Smooth muscle cell (in vitro differentiated cells): ENCODE measurements around the gene KIF12. TPM values are rescaled to one million over a fixed set of nuclear protein-coding genes. Genes with fewer than 3 reads are reported as not detected.

Experiments used
- DNase-seq: peaks from one replicate; lab custom pipeline; 2025; ENCODE audit not compliant: unreplicated experiment; lab: John Stamatoyannopoulos, UW
- H2AFZ ChIP-seq: fragments of 200-600 bp; sonication (generic); 2 replicates; pipeline ENCODE4 v1.6.0; 2016; ENCODE audit warnings: antibody characterized with exemption, low read depth, mild to moderate bottlenecking
- H3F3A ChIP-seq: fragments of 200-600 bp; sonication (generic); 2 replicates; pipeline ENCODE4 v1.6.0; 2017; ENCODE audit warnings: antibody characterized with exemption, low read depth
- H3K27ac ChIP-seq: fragments of 200-600 bp; sonication (generic); 2 replicates; pipeline ENCODE4 v1.5.1; 2016; ENCODE audit warnings: low read depth, mild to moderate bottlenecking
- H3K27me3 ChIP-seq: fragments of 200-600 bp; sonication (generic); 2 replicates; pipeline ENCODE4 v1.6.1; 2016; ENCODE audit warnings: low read depth, mild to moderate bottlenecking
- H3K36me3 ChIP-seq: fragments of 200-600 bp; sonication (generic); 2 replicates; pipeline ENCODE4 v1.5.1; 2016; ENCODE audit warnings: low read depth
- H3K4me1 ChIP-seq: fragments of 200-600 bp; sonication (generic); 2 replicates; pipeline ENCODE4 v1.5.1; 2016; ENCODE audit warnings: low read depth
- H3K4me2 ChIP-seq: fragments of 200-600 bp; sonication (generic); 2 replicates; pipeline ENCODE4 v1.6.0; 2016; ENCODE audit warnings: mild to moderate bottlenecking
- H3K4me3 ChIP-seq: fragments of 200-600 bp; sonication (generic); 2 replicates; pipeline ENCODE4 v1.5.1; 2016; ENCODE audit warnings: mild to moderate bottlenecking
- H3K79me2 ChIP-seq: fragments of 200-600 bp; sonication (generic); 2 replicates; pipeline ENCODE4 v1.6.0; 2016; ENCODE audit warnings: low read depth, mild to moderate bottlenecking
- H3K9ac ChIP-seq: fragments of 200-600 bp; sonication (generic); 2 replicates; pipeline ENCODE4 v1.6.0; 2016; ENCODE audit warnings: low read depth
- H3K9me3 ChIP-seq: fragments of 200-600 bp; sonication (generic); replicated peaks from 2 replicates; pipeline ENCODE4 v1.5.1; 2016; ENCODE audit warnings: low read depth
- H4K20me1 ChIP-seq: fragments of 200-600 bp; sonication (generic); 2 replicates; pipeline ENCODE4 v1.6.0; 2016; ENCODE audit warnings: low read depth
- CTCF ChIP-seq: fragments of 200-600 bp; sonication (generic); IDR thresholded peaks from 2 replicates; pipeline ENCODE4 v1.5.1; 2017; ENCODE audit warnings: borderline replicate concordance, mild to moderate bottlenecking, antibody characterized with exemption; ENCODE audit not compliant: insufficient read depth, poor library complexity, severe bottlenecking
- WGBS: methylation state at CpG from one replicate; pipeline ENCODE4 v1.1.7; 2016; ENCODE audit warnings: low lambda C conversion rate; 5-methylcytosine and 5-hydroxymethylcytosine counted together
- polyA plus RNA-seq: library from polyadenylated mRNA; unstranded; fragments of >200 nt; fragmentation: Nextera tagmentation; extraction: Ambion mirVana; gene quantifications from 2 replicates; pipeline ENCODE4 v1.2.1, GENCODE V29; 2016
- total RNA-seq: library from RNA; depleted of rRNA; stranded (reverse); fragments of >200 nt; gene quantifications from 2 replicates; pipeline ENCODE4 v1.2.3, GENCODE V29; 2014

KIF12 gene
- total and polyA plus RNA-seq, 2 experiments from 2014 or later: not detected

GRCh38 chr9:114114364-114114763 lies 15.3 kb upstream of the KIF12 start:
- Histone ChIP-seq H3K9me3 (no peaks in the 10 kb centered on the region), H2AFZ (no peak overlapping the region), H3F3A (no peaks in the 10 kb centered on the region), H3K4me3 (no peak overlapping the region), H3K27ac (no peak overlapping the region), H4K20me1 (no peaks in the 10 kb centered on the region), H3K4me2 (no peak overlapping the region), H3K4me1 (no peaks in the 10 kb centered on the region), H3K79me2 (no peaks in the 10 kb centered on the region), H3K27me3 (no peaks in the 10 kb centered on the region), H3K36me3 (no peaks in the 10 kb centered on the region), H3K9ac (no peak overlapping the region)
- no peak for DNase-seq
- WGBS: 32% methylated on average over 2 of the region's 2 CpGs
- no peak for TF ChIP-seq CTCF

GRCh38 chr9:114112778-114113584 lies 13.9 kb upstream of the KIF12 start:
- H3K4me3 ChIP-seq: no peak overlapping the region
- H3K79me2 ChIP-seq: no peaks in the 10 kb centered on the region
- DNase-seq: no peak
- no peak overlapping the region for H3K9ac ChIP-seq
- H3K4me1 ChIP-seq: no peaks in the 10 kb centered on the region
- no peaks in the 10 kb centered on the region for H3K36me3 ChIP-seq
- no peak overlapping the region for H3K4me2 ChIP-seq
- WGBS: 53% methylated on average over 10 of the region's 10 CpGs
- no peak overlapping the region for H3K27ac ChIP-seq
- H3K27me3 ChIP-seq: no peaks in the 10 kb centered on the region
- H4K20me1 ChIP-seq: no peaks in the 10 kb centered on the region
- H2AFZ ChIP-seq: no peak overlapping the region
- no peaks in the 10 kb centered on the region for H3F3A ChIP-seq
- no peak for TF ChIP-seq CTCF
- H3K9me3 ChIP-seq: no peaks in the 10 kb centered on the region

- Histone ChIP-seq H3K9me3 (no peaks in the 10 kb centered on the region), H3K79me2 (no peaks in the 10 kb centered on the region), H3K36me3 (no peaks in the 10 kb centered on the region), H3K4me2 (no peak overlapping the region), H2AFZ (no peak overlapping the region), H3K4me1 (no peaks in the 10 kb centered on the region), H4K20me1 (no peaks in the 10 kb centered on the region), H3F3A (no peaks in the 10 kb centered on the region), H3K9ac (no peak overlapping the region), H3K27me3 (no peaks in the 10 kb centered on the region), H3K27ac (no peak overlapping the region), H3K4me3 (no peak overlapping the region)
- WGBS: 47% methylated on average over 1 of the region's 1 CpG
- DNase-seq: no peak
- no peak for TF ChIP-seq CTCF
Measured at GRCh38 chr9:114112325-114112724, 13.2 kb upstream of the KIF12 start.

- Histone ChIP-seq H3K9me3 (no peaks in the 10 kb centered on the region), H3K36me3 (no peaks in the 10 kb centered on the region), H3F3A (no peaks in the 10 kb centered on the region), H3K9ac (no peak overlapping the region), H3K4me1 (no peaks in the 10 kb centered on the region), H3K4me3 (no peak overlapping the region), H4K20me1 (no peaks in the 10 kb centered on the region), H3K4me2 (no peak overlapping the region), H3K27ac (no peak overlapping the region), H3K27me3 (peaks cover 4% of the 10 kb centered on the region), H3K79me2 (no peaks in the 10 kb centered on the region), H2AFZ (no peak overlapping the region)
- no peak for DNase-seq
- TF ChIP-seq CTCF: no peak
- 35% methylated on average over 2 of the region's 2 CpGs for WGBS
Measured at GRCh38 chr9:114110180-114110579, 11.1 kb upstream of the KIF12 start.
